ENCODE measurements around the gene TRAF3IP1.

DNA sequence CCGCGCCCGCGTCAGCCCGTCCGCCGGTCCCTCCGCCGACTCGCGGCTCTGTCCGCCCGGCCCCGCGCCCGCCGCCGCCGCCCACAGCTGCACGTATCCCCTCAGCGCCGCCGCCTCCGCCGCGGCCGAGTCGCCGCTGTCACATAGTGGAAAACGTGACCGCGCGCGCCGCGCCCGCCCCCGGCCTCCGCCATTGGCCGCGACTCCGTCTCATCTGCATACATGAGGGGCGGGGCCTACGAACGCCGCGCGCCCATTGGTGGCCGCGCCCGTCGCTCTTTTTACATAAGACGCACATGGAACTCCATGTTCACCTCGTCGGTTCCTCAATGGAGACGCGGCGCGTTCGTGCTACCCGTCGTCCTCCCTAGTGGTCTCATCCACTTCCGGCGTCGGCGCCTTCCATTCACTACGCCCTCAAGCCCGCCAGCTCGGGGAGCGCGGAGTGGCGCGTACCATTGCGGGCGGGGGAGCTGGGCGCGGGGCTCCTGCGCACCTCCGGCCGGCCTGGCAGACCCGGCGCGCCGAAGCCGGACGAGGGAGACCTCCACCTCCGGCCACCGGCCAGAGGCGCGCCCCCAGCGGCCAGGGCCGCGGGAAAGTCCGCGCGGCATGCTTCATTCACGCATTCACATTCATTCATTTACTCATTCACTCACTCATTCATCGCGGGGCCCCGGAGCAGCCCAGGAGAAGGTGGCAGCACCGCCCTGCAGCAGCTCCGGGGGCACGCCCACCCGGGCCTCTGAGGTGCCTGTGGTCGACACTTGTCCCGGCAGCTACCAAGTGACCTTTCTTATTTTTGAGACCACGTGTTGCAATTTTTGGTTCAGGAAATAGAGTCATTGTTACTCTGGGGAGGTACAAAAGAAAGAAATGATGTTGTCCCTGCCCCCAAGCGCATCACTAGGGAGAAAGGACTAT, 31.4 kb upstream of the TRAF3IP1 start:
- TF ChIP-seq TARDBP (IDR thresholded peaks at IDR 0.05): no peak
- TF ChIP-seq SUZ12 (IDR thresholded peaks at IDR 0.05): no peak
- 0 out of 2 replicates have a peak, but pooled peaks have one; percentile 13 for TF ChIP-seq FOXM1 (IDR thresholded peaks at IDR 0.05; ENCODE audit: borderline replicate concordance)
- TF ChIP-seq, protein P1, sequence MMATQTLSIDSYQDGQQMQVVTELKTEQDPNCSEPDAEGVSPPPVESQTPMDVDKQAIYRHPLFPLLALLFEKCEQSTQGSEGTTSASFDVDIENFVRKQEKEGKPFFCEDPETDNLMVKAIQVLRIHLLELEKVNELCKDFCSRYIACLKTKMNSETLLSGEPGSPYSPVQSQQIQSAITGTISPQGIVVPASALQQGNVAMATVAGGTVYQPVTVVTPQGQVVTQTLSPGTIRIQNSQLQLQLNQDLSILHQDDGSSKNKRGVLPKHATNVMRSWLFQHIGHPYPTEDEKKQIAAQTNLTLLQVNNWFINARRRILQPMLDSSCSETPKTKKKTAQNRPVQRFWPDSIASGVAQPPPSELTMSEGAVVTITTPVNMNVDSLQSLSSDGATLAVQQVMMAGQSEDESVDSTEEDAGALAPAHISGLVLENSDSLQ (IDR thresholded peaks at IDR 0.05): peak; percentile 100
- no peak for TF ChIP-seq FOXK2 (IDR thresholded peaks at IDR 0.05)
- no peak for TF ChIP-seq FOXA1 (IDR thresholded peaks at IDR 0.05)
- no peak for TF ChIP-seq NFRKB (IDR thresholded peaks at IDR 0.05)
- no peak for TF ChIP-seq SP1 (IDR thresholded peaks at IDR 0.05)
- no peak for TF ChIP-seq BHLHE40 (IDR thresholded peaks at IDR 0.05; ENCODE audit: borderline replicate concordance)
